Karpas-422 (cell line): ENCODE data around the gene CD247. TPM values are rescaled to one million over a fixed set of nuclear protein-coding genes. Genes with fewer than 3 reads are reported as not detected.
A peak's percentile ranks its signal among the peaks of the same experiment; 100 is the strongest.

Experiments used
- DNase-seq: peaks from one replicate; pipeline ENCODE4 v3.0.0-alpha.2; 2015
- H2AFZ ChIP-seq: fragments of 200-600 bp; sonication (generic); 2 replicates; pipeline ENCODE4 v1.6.1; 2014; ENCODE audit warnings: antibody characterized with exemption, low read length, mixed read lengths
- H3K27ac ChIP-seq: fragments of 200-600 bp; sonication (generic); 2 replicates; pipeline ENCODE4 v1.5.1; 2014; ENCODE audit warnings: mild to moderate bottlenecking, low read length, moderate library complexity
- H3K27me3 ChIP-seq: fragments of 200-600 bp; sonication (generic); 2 replicates; pipeline ENCODE4 v1.6.1; 2014; ENCODE audit warnings: low read length, mixed read lengths
- H3K36me3 ChIP-seq: fragments of 200-600 bp; sonication (generic); 2 replicates; pipeline ENCODE4 v1.6.1; 2014; ENCODE audit warnings: low read length, mixed read lengths; ENCODE audit not compliant: insufficient read depth
- H3K4me1 ChIP-seq: fragments of 200-600 bp; sonication (generic); 2 replicates; pipeline ENCODE4 v1.6.1; 2014; ENCODE audit warnings: mild to moderate bottlenecking, low read length, mixed read lengths
- H3K4me2 ChIP-seq: fragments of 200-600 bp; sonication (generic); 2 replicates; pipeline ENCODE4 v1.6.1; 2014; ENCODE audit warnings: low read length, low read depth, mild to moderate bottlenecking; ENCODE audit not compliant: poor library complexity, severe bottlenecking
- H3K4me3 ChIP-seq: fragments of 200-600 bp; sonication (generic); 2 replicates; pipeline ENCODE4 v1.5.1; 2014; ENCODE audit warnings: mild to moderate bottlenecking, antibody characterized with exemption, low read length, mixed read lengths
- H3K79me2 ChIP-seq: fragments of 200-600 bp; sonication (generic); 2 replicates; pipeline ENCODE4 v1.6.1; 2014; ENCODE audit warnings: mild to moderate bottlenecking, low read length, mixed read lengths
- H3K9ac ChIP-seq: fragments of 200-600 bp; sonication (generic); 2 replicates; pipeline ENCODE4 v1.6.0; 2014; ENCODE audit warnings: low read length
- H3K9me2 ChIP-seq: fragments of 200-600 bp; sonication (generic), shearing (Covaris generic); replicated peaks from 2 replicates; pipeline ENCODE4 v1.6.0; 2014; ENCODE audit warnings: mild to moderate bottlenecking, low read length, moderate library complexity; ENCODE audit not compliant: insufficient read depth
- H3K9me3 ChIP-seq: fragments of 300-700, 200-600 bp; sonication (generic); 2 replicates; pipeline ENCODE4 v1.6.1; 2014; ENCODE audit warnings: low read length, mixed read lengths
- H4K20me1 ChIP-seq: fragments of 200-600 bp; sonication (generic); 2 replicates; pipeline ENCODE4 v1.6.1; 2014; ENCODE audit warnings: mild to moderate bottlenecking, antibody characterized with exemption, low read length, low read depth; ENCODE audit not compliant: insufficient read depth
- total RNA-seq: library from RNA; depleted of rRNA; stranded (reverse); fragments of >200 nt; shearing (Covaris generic); gene quantifications from 2 replicates; pipeline ENCODE4 v1.2.3, GENCODE V29; 2014; ENCODE audit warnings: low replicate concordance; rRNA removed

Gene CD247
- total RNA-seq, 1 experiment from 2014 or later = 41.3 TPM

DNA sequence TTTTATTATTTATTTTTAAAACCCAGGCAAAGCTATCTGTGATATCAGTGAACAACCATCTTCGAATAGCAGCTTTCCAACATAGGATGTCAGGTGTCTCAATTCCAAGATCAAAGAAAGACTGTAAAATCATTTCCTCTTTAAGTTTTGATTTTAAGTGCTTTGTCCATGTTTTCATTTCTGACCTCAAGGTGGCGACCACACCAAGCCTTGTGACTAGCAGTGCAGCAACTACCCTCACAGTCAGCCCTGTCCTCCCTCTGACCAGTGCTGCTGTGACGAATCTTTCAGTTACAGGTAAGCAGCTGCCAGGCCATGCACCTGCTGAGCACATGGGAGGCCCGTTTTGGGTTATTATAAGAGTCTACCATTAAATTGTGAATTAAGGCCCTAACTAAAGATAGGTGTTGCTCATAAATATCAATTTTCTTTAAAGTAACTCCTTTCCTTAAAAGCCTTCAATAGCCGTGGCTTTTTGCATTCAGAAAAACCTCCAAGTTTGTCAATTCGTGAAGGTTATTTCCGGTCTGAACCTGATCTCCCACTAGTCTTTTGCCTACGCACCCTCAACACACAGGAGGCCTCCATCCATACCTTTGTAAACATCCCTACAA lies 117.0 kb downstream of the CD247 start:
- Histone ChIP-seq H3K4me3 (no peak overlapping the region), H3K27ac (peak overlapping the region; percentile 58), H3K36me3 (peaks cover 56% of the 10 kb centered on the region), H3K9me2 (no peaks in the 10 kb centered on the region), H4K20me1 (no peaks in the 10 kb centered on the region), H3K79me2 (no peaks in the 10 kb centered on the region; the same call in 1 of the 2 replicates), H3K4me1 (peaks cover 34% of the 10 kb centered on the region), H3K27me3 (no peaks in the 10 kb centered on the region), H3K4me2 (peak overlapping the region; percentile 34), H3K9ac (no peak overlapping the region), H3K9me3 (no peaks in the 10 kb centered on the region), H2AFZ (no peak overlapping the region)
- peak; percentile 83 for DNase-seq

DNA sequence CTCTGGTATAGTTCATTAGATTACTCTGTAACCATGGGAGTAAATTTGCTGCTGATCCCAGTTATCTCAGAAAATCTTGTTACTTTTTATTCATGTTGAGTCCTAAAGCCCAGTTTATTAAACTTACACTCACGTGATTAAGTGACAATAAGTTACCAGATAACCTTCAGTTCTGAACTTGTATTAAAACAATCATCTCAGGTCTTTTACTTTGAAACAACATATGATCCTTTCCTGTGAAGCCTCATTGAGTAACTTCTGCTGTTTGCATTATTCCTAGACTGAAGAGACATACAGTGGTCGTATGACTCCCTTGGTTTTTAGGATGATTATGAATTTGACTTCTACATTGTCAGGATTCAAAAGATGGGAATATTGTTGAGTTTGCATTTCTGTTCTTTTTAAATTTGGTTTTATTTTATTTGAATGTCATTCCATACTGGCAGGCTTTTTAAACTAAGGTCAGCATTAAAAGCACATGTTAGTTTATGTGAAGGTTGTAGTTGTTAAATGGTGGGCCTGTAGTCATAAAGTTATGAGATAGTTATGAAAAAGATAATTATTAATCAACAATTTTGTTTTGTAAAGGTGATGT lies 117.9 kb downstream of the CD247 start:
- H3K9me3 ChIP-seq = no peaks in the 10 kb centered on the region
- DNase-seq = no peak
- no peak overlapping the region for H3K9ac ChIP-seq
- H3K79me2 ChIP-seq = no peaks in the 10 kb centered on the region; the same call in 1 of the 2 replicates
- no peaks in the 10 kb centered on the region for H3K27me3 ChIP-seq
- no peaks in the 10 kb centered on the region for H4K20me1 ChIP-seq
- peaks cover 51% of the 10 kb centered on the region for H3K36me3 ChIP-seq
- no peaks in the 10 kb centered on the region for H3K9me2 ChIP-seq
- peak overlapping the region; percentile 57 for H3K27ac ChIP-seq
- peaks cover 34% of the 10 kb centered on the region for H3K4me1 ChIP-seq
- H2AFZ ChIP-seq = no peak overlapping the region
- no peak overlapping the region for H3K4me3 ChIP-seq
- peak overlapping the region; percentile 34 for H3K4me2 ChIP-seq

DNA sequence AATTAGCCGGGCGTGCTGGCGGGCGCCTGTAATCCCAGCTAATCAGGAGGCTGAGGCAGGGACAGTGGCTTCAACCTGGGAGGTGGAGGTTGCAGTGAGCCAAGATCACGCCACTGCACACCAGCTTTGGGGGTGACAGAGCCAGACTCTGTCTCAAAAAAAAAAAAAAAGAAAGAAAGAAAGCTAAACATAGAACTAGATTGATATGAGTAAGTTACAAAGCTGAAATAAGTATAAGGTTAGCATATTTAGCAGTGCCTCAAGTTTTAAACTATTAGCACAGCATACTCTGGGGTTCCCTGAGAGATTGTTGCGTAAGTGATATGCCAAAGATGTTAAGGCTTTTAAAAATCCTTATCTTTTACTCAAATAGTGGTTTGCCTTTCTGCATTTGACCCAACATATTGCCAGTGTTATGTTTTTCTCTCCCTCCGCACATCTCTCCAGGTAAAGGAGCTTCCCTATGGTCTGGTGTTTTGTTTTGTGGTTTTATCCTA lies 126.1 kb downstream of the CD247 start:
- DNase-seq = no peak
- H3K79me2 ChIP-seq = peaks cover 13% of the 10 kb centered on the region
- H2AFZ ChIP-seq = no peak overlapping the region
- peaks cover 27% of the 10 kb centered on the region for H3K36me3 ChIP-seq
- no peaks in the 10 kb centered on the region for H3K9me3 ChIP-seq
- H3K27ac ChIP-seq = no peak overlapping the region
- no peak overlapping the region for H3K9ac ChIP-seq
- peaks cover 13% of the 10 kb centered on the region for H3K4me1 ChIP-seq
- H3K9me2 ChIP-seq = no peaks in the 10 kb centered on the region
- H3K27me3 ChIP-seq = no peaks in the 10 kb centered on the region
- no peak overlapping the region for H3K4me3 ChIP-seq
- H3K4me2 ChIP-seq = no peak overlapping the region
- H4K20me1 ChIP-seq = no peaks in the 10 kb centered on the region

DNA sequence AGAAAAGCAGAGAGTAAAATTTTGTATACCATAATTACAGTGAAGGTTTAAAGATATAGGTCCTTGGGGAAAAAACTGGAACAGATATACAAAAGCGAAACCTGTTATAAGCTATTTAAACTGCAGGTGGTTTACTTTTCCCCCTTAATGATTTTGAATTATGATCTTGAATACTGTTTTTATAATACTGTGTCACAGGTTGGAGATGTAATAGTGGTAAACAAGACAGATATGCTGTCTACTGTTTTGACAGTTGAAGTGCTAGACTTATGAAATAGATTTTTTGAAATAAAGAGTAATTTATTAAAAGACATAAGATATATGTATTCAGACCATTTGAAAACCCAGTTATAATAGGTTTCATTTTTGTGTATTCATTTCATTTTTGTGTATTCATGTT lies 129.4 kb downstream of the CD247 start:
- Histone ChIP-seq H3K27me3 (no peaks in the 10 kb centered on the region), H3K4me3 (no peak overlapping the region), H4K20me1 (no peaks in the 10 kb centered on the region), H2AFZ (no peak overlapping the region), H3K4me2 (no peak overlapping the region), H3K79me2 (peaks cover 17% of the 10 kb centered on the region), H3K36me3 (peaks cover 43% of the 10 kb centered on the region), H3K9ac (no peak overlapping the region), H3K9me3 (no peaks in the 10 kb centered on the region), H3K4me1 (peaks cover 16% of the 10 kb centered on the region), H3K9me2 (no peaks in the 10 kb centered on the region), H3K27ac (no peak overlapping the region)
- DNase-seq = no peak

DNA sequence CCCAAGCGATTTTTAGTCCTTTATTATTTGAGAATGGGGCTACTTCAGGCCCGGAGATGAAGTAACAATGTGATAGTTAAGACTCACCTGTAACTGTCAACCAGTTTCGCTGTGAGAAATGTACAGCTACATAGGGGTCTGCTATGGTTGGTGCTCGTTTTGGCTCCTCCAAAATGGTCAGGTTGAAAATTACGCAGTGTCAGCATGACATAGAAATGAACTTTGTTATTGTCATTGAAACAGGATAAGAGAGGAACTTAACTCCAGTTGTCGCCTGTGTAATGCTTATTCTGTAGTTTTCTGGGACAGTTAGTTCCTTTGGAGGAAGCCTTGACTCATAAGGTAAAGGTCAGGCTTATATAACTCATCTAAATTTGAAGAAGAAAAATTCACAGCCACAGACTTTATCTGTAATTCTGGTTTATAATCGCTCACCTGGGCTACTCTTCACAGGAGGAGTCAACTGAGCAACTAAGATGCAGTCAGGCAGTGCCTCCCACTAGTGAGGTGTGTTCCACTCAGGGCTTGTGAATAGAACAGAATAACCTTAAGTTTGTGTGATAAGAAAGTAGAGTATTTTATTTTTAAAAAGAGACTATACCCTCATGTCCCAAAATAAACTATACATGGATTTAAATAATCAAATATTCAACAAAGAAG lies 130.9 kb downstream of the CD247 start:
- Histone ChIP-seq H4K20me1 (no peaks in the 10 kb centered on the region), H3K27ac (peak overlapping the region; percentile 29), H3K4me1 (peaks cover 16% of the 10 kb centered on the region), H3K4me2 (no peak overlapping the region), H3K9ac (no peak overlapping the region), H3K9me3 (no peaks in the 10 kb centered on the region), H3K79me2 (peaks cover 14% of the 10 kb centered on the region), H3K36me3 (peaks cover 49% of the 10 kb centered on the region), H3K9me2 (no peaks in the 10 kb centered on the region), H3K27me3 (no peaks in the 10 kb centered on the region), H3K4me3 (no peak overlapping the region), H2AFZ (no peak overlapping the region)
- no peak for DNase-seq

Other genes starting within 250 kb of the CD247 start
- gene CREG1, start 35.2 kb upstream of the CD247 start, total RNA-seq = 51.1 and 102 TPM in 2 replicates
- 85.4 and 116 TPM in 2 replicates for gene RCSD1, start 111.7 kb upstream of the CD247 start, total RNA-seq
- gene MPZL1, start 203.5 kb upstream of the CD247 start, total RNA-seq = 13.5 and 24.9 TPM in 2 replicates